NCI-H82 (cell line): ENCODE measurements around the gene KIRREL3.
A peak's percentile ranks its signal among the peaks of the same experiment; 100 is the strongest.

ENCODE experiments used
- DNase-seq: peaks from one replicate; lab custom pipeline; 2025; lab: John Stamatoyannopoulos, UW

Gene KIRREL3

GRCh38 chr11:126437731-126438130 is 562.8 kb downstream of the KIRREL3 start:
- no peak for DNase-seq

GRCh38 chr11:126436209-126436755 is 564.3 kb downstream of the KIRREL3 start:
- no peak for DNase-seq

GRCh38 chr11:126434950-126435335 is 565.6 kb downstream of the KIRREL3 start:
- DNase-seq = no peak

- DNase-seq = no peak
These were observed 566.3 kb downstream of the KIRREL3 start for GRCh38 chr11:126433989-126434949.

- DNase-seq = no peak
These were observed 567.2 kb downstream of the KIRREL3 start for GRCh38 chr11:126433244-126433846.

GRCh38 chr11:126432525-126432924 is 568.0 kb downstream of the KIRREL3 start:
- DNase-seq = no peak

- no peak for DNase-seq
These were observed 568.5 kb downstream of the KIRREL3 start for GRCh38 chr11:126432065-126432461.

- no peak for DNase-seq
These were observed 569.0 kb downstream of the KIRREL3 start for GRCh38 chr11:126431401-126432064.

- no peak for DNase-seq
These were observed 569.8 kb downstream of the KIRREL3 start for GRCh38 chr11:126430581-126431335.

- DNase-seq = no peak
These were observed 573.5 kb downstream of the KIRREL3 start for GRCh38 chr11:126426820-126427749.

GRCh38 chr11:126426106-126426505 is 574.5 kb downstream of the KIRREL3 start:
- DNase-seq = no peak

GRCh38 chr11:126424471-126425039 is 576.0 kb downstream of the KIRREL3 start:
- no peak for DNase-seq

GRCh38 chr11:126423743-126424142 is 576.8 kb downstream of the KIRREL3 start:
- no peak for DNase-seq

GRCh38 chr11:126423154-126423553 is 577.4 kb downstream of the KIRREL3 start:
- no peak for DNase-seq

- no peak for DNase-seq
These were observed 578.1 kb downstream of the KIRREL3 start for GRCh38 chr11:126422446-126422845.

GRCh38 chr11:126421271-126421671 is 579.3 kb downstream of the KIRREL3 start:
- peak; percentile 59 for DNase-seq

- no peak for DNase-seq
These were observed 579.8 kb downstream of the KIRREL3 start for GRCh38 chr11:126420698-126421256.

GRCh38 chr11:126419801-126420697 is 580.5 kb downstream of the KIRREL3 start:
- no peak for DNase-seq

GRCh38 chr11:126418887-126419286 is 581.7 kb downstream of the KIRREL3 start:
- DNase-seq = no peak
